Measurements from ENCODE around the gene GFOD1.

Gene GFOD1

DNA sequence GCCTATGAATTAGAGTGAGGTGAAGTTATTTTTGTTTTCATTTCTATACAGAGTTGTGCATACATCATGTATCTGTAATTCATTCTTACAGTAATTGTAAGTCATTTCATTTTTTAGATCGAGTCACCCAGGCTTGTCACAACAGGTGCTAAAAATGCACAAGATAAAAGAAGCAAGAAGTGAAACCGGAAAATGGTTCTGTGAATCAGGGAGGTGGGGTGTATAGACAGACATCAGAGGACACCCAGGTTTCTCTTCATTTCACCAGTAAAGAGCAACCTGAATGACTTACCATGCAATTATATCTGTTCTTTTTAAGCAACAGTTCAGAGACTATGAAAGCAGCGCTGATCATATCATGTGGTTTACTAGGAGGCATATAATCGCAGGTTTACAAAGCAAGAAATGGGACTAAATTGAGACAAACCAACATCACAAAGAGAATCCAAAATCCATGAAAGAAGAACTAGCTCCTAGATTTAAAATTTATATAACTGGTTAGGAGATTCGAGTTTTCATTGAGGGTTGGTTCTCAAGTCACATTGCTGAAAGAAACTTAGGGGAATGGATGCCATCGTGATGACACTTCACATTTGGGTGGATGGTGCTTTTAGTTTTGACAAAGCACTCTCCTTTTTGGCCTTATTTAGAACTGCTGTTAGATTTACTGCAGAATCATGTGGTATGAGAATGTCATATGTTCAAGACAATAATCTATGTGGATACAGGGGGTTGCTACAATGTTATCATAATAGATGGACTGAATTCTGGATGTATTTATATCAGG is 131.2 kb downstream of the GFOD1 start:
- peaks cover 62% of the 10 kb centered on the region for H3K4me1 Mint-ChIP-seq (ENCODE audit: low read depth)
- peaks cover 4% of the 10 kb centered on the region for H3K36me3 Mint-ChIP-seq (ENCODE audit: low read depth)
- no peaks in the 10 kb centered on the region for H3K9me3 Mint-ChIP-seq
- peak overlapping the region; percentile 95 for H3K27ac Mint-ChIP-seq
- DNase-seq (ENCODE audit: low spot score) = peak; percentile 60
- peak overlapping the region; percentile 79 for H3K4me3 Mint-ChIP-seq
- H3K27me3 Mint-ChIP-seq (ENCODE audit: low read depth) = peaks cover 3% of the 10 kb centered on the region

DNA sequence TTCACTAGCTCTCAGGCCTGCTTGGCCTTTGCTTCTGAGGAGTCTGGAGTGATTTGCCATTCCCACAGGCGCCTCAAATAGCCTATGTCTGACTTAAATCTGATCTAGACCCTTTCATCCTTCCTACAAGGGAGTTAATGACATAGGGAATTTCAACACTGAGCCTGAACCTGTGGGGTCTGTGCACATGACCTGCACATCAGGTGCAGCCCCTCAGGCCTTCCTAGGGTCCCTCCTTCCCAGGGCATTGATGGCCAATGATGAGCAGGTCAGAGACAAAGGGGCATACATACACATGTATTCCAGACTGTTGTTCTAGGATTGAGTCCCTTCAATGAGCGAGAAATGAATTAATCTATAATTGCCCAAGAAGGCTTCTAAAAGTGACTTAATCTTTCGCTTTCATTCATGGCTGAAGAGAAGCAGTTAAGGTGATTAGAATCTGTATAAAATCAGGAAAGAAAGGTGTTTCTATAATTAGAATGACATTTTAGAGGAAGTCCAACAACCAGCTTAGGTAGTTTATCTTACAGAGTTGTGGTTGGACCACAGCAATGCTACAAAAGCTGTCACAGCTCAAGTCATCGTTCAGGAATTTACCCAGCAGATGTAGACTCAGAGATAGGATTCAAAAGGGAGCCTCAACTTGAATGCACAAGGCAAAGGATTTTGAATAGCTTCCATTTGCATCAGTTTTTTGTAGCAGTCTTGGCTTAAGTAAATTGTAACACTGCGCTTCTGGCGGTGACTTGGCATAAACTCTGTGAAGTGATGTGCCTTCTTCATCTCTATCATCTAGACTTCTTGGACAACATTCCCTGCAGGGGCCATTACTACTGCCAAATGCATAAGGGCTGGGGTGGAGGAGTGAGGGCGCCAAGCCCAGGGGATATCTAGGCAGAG is 132.1 kb downstream of the GFOD1 start:
- Mint-ChIP-seq H3K4me3 (peak overlapping the region; percentile 79), H3K27me3 (ENCODE audit: low read depth) (peaks cover 3% of the 10 kb centered on the region), H3K9me3 (no peaks in the 10 kb centered on the region), H3K27ac (peak overlapping the region; percentile 95), H3K4me1 (ENCODE audit: low read depth) (peaks cover 55% of the 10 kb centered on the region), H3K36me3 (ENCODE audit: low read depth) (peaks cover 4% of the 10 kb centered on the region)
- DNase-seq (ENCODE audit: low spot score) = peak; percentile 57

DNA sequence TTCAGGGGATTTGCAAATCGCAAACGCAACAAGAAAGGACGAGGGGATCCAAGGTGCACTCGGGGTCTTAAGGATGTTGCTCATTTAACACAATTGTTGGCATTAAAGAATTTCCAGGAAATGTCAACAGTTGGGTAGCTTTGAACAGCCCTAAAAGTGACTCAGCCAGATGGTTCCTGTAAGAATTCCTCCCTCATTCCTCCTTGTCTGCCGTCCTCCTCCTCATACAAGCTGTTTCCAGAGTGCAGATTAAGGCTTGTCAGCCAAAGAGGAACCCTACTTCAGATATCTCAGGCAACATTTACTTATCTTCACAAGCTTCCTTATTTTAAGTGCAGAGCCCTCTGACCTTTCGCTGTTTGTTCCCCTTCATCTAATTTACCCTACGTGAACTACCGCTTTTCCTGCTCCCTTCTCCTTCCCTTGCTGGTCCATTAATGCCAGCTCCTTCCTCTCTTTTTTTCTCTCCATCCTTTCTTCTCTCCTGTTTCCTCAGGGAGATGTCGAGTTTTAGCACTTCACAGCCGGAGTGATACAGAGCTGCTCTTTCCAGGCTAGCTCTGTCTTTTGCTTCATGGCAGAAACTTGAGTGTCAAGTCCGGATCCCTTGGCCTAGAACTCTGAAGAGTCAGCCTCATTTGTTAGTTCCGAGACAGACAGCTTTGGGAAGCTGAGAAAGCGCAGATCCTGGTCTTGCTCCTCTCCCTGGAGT is 132.9 kb downstream of the GFOD1 start:
- H3K4me1 Mint-ChIP-seq (ENCODE audit: low read depth) = peaks cover 51% of the 10 kb centered on the region
- no peak for DNase-seq (ENCODE audit: low spot score)
- H3K4me3 Mint-ChIP-seq = peak overlapping the region; percentile 79
- peak overlapping the region; percentile 95 for H3K27ac Mint-ChIP-seq
- peaks cover 3% of the 10 kb centered on the region for H3K27me3 Mint-ChIP-seq (ENCODE audit: low read depth)
- H3K36me3 Mint-ChIP-seq (ENCODE audit: low read depth) = peaks cover 4% of the 10 kb centered on the region
- no peaks in the 10 kb centered on the region for H3K9me3 Mint-ChIP-seq

DNA sequence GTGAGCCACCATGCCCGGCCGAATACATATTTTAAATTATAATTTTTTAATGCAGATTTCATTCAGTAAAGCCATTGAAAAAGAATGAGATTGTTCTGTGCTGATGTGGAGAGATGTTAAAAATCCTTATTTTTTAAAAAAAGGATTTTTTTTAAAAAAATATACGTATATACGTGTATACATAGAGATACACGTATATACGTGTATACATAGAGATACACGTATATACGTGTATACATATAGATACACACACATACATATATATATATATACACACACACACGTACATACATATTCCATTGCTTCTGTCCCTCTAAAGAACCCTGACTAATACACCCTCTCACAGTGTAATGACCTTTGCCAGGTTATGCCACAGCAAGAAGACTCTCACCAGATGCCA is 135.2 kb downstream of the GFOD1 start:
- Mint-ChIP-seq H3K27ac (no peak overlapping the region), H3K4me3 (no peak overlapping the region), H3K9me3 (no peaks in the 10 kb centered on the region), H3K27me3 (ENCODE audit: low read depth) (peaks cover 3% of the 10 kb centered on the region), H3K36me3 (ENCODE audit: low read depth) (no peaks in the 10 kb centered on the region), H3K4me1 (ENCODE audit: low read depth) (peaks cover 41% of the 10 kb centered on the region)
- DNase-seq (ENCODE audit: low spot score) = no peak

DNA sequence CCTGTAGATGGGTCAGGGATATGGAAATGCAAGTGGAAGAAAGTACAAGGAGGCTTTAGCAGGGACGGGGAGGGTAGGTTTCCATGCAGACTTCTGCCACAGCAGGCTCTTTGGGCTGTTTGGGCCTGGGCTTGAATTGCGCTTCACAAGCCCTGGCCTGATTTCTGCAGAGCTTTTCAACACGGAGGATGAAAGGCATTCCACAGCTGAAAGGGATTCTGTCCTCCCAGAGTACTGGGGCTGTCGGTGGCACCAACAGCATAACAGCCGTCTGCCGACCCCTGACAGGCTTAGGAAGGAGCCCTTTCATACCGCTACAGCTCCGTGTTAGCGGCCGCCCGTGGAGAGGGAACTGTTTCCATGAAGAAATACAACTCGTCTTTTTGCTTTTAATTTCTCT is 136.1 kb downstream of the GFOD1 start:
- no peak overlapping the region for H3K4me3 Mint-ChIP-seq
- H3K4me1 Mint-ChIP-seq (ENCODE audit: low read depth) = peaks cover 32% of the 10 kb centered on the region
- H3K9me3 Mint-ChIP-seq = no peaks in the 10 kb centered on the region
- no peak for DNase-seq (ENCODE audit: low spot score)
- H3K36me3 Mint-ChIP-seq (ENCODE audit: low read depth) = no peaks in the 10 kb centered on the region
- H3K27me3 Mint-ChIP-seq (ENCODE audit: low read depth) = peaks cover 3% of the 10 kb centered on the region
- no peak overlapping the region for H3K27ac Mint-ChIP-seq

DNA sequence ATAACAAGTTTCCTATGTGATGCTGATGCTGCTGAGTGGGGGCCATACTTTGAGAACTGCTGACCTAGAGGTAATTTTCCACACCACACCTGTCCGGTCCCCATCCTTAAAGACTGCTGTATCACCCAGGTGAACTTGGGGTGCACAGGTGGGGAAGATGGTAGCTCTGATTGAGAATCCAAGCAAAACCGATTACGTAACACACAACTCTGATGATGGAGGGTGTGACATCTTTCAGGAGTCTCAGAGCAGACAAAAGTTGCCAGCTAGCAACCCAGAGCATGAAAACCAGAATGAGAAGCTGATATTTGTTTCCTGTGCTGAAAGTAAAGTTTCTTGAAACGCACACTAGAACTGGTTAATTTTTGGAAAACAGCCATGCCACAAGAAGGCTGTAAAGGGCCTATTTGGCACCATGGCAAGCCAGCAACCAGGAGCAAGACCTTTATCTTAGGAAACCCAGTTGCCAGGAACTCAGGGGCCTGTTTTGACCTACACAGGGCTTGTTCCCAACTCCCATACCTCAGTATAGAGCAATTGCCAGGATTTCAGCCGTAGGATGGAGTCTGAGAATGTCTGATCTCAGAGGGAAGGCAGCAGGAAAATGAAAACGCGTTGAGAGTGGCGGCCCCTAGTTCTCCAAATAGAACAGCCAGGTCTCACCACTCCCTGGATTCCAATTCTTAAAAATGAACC is 137.4 kb downstream of the GFOD1 start:
- DNase-seq (ENCODE audit: low spot score) = no peak
- Mint-ChIP-seq H3K36me3 (ENCODE audit: low read depth) (no peaks in the 10 kb centered on the region), H3K4me3 (no peak overlapping the region), H3K27me3 (ENCODE audit: low read depth) (peaks cover 3% of the 10 kb centered on the region), H3K27ac (no peak overlapping the region), H3K4me1 (ENCODE audit: low read depth) (peaks cover 23% of the 10 kb centered on the region), H3K9me3 (no peaks in the 10 kb centered on the region)

DNA sequence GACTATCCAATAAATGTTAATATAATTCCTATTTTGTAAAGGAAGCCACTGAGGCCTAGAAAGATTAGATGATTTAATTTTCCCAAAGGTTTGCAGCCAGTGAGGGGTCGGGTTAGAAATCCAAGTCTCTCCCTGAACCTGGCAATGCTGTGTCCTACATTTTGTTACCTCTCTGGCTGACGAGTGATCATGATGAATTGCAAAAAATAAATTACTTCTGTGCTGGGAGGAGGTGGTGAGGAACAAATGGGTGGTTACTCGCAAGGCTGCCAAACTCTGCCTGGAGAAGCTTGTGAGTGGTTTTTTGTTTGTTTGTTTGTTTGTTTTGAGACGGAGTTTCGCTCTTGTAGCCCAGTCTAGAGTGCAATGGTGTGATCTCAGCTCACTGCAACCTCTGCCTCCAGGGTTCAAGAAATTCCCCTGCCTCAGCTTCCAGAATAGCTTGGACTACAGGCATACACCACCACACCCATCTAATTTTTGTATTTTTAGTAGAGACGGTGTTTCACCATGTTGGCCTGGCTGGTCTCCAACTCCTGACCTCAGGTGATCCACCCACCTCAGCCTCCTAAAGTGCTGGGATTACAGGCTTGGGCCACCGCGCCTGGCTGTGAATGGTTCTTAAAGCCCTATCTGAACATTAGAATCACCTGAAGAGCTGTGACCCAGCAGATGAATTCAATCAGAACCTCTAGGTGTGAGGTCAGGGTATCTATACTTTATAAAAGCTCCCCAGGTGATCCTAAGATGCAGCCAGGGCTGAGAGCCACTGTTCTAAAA is 138.9 kb downstream of the GFOD1 start:
- H3K9me3 Mint-ChIP-seq = no peaks in the 10 kb centered on the region
- H3K27me3 Mint-ChIP-seq (ENCODE audit: low read depth) = peaks cover 1% of the 10 kb centered on the region
- H3K27ac Mint-ChIP-seq = no peak overlapping the region
- no peak overlapping the region for H3K4me3 Mint-ChIP-seq
- H3K4me1 Mint-ChIP-seq (ENCODE audit: low read depth) = peaks cover 11% of the 10 kb centered on the region
- DNase-seq (ENCODE audit: low spot score) = no peak
- no peaks in the 10 kb centered on the region for H3K36me3 Mint-ChIP-seq (ENCODE audit: low read depth)

DNA sequence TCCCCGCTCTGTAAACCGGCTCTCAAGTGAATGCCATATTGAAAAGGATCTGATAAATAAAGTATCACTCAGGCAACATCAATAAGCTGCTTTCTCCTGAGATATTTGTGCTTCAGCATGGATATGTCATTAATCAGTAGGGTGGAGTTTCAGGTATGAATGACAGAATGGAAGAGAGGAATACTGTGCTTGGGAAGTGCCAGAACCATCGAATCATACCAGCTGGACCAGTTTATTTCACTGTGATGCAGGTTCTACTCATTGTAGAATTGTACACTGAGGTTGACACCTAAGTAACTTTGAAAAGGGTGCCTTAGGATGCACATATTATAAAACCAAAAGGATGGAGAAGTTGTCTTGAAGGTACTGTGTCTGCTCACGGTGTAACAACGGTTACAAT is 141.2 kb downstream of the GFOD1 start:
- no peak for DNase-seq (ENCODE audit: low spot score)
- Mint-ChIP-seq H3K4me1 (ENCODE audit: low read depth) (peaks cover 4% of the 10 kb centered on the region), H3K9me3 (no peaks in the 10 kb centered on the region), H3K27me3 (ENCODE audit: low read depth) (no peaks in the 10 kb centered on the region), H3K27ac (no peak overlapping the region), H3K4me3 (no peak overlapping the region), H3K36me3 (ENCODE audit: low read depth) (no peaks in the 10 kb centered on the region)

DNA sequence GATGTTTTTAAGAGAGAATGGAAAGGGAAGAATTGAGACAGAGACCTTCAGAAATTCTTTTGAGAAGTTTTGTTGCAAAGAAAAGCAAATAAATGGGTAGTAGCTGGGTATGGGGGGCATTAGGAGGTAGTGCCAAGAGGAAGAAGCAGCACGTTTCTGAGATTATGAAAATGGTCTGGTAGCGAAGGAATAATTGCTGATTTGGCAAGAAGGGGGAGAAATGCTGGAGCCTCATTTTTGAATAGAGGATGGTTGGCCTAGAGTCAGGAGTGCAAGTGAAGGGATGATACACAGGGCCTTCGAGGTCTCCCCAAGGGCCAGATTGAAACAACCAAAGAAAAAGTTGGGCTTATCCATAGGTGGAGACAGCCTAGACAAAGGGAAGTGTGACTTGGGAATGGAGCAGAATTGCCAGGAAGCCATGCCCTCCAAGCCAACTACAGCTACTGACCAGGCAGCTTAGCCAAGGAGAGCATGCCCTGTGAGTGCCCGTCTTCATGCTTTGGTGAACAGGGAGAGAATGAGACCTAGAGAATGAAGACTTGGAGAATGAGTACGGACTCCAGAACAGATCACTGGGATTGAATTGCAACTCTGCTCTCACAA is 144.9 kb downstream of the GFOD1 start:
- H3K4me1 Mint-ChIP-seq (ENCODE audit: low read depth) = peaks cover 24% of the 10 kb centered on the region
- no peaks in the 10 kb centered on the region for H3K36me3 Mint-ChIP-seq (ENCODE audit: low read depth)
- H3K27me3 Mint-ChIP-seq (ENCODE audit: low read depth) = no peaks in the 10 kb centered on the region
- no peaks in the 10 kb centered on the region for H3K9me3 Mint-ChIP-seq
- H3K4me3 Mint-ChIP-seq = no peak overlapping the region
- H3K27ac Mint-ChIP-seq = no peak overlapping the region
- no peak for DNase-seq (ENCODE audit: low spot score)

DNA sequence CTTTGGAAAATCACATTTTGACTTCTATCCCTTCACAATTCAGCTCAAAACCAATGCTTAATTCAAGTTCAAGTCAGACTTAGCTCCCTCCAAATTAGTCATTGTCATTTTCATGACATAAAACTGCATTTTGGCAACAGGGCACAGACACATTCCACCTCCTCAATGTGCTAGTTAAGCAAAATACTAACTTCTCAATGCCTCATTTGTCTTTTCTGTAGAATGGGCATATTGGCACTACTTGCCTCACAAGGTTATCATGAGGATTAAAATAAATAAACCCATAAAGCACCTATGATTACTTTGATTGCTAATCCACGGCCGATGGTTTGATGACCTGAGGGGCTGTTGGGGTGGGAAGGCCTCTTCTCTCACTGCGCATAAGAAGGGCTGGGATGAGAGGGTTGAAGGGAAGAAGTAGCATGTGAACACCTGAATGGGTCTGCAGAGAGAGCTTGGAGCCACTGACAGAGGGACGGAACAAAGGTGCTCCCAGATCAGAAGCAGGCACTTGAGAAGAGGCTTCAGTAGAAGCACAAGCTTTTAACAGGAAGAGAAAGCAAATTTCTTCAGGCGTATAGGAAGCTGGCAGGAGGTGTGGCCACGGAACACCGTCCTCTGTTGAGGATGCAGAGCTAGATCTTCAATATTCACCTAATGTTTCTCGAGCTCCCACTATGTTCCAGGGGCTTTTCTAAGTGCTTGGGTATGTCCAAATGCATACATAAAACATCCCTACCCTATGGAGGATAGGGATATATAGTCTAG is 147.4 kb downstream of the GFOD1 start:
- no peak for DNase-seq (ENCODE audit: low spot score)
- Mint-ChIP-seq H3K4me3 (peak overlapping the region; percentile 38), H3K36me3 (ENCODE audit: low read depth) (no peaks in the 10 kb centered on the region), H3K27ac (peak overlapping the region; percentile 13), H3K27me3 (ENCODE audit: low read depth) (no peaks in the 10 kb centered on the region), H3K9me3 (no peaks in the 10 kb centered on the region), H3K4me1 (ENCODE audit: low read depth) (peaks cover 24% of the 10 kb centered on the region)

DNA sequence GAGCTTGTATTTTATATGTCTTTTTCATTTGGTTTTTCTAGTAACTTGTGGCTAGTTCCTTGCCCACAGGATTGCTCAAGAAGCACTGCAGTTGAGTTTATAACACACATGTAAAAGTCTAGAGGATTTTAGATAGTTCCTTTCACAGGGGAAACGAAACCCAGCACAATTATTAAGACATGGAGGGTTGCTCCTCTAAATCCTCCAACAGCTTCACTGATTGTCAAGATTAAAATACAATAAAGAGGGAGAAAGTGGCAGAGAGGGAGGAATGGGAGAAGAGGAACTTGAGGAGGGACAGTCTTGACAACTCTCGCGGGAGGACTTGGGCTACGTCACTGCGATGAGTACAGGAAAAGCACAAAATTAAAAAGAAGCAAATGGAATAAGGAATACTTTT is 149.4 kb downstream of the GFOD1 start:
- no peaks in the 10 kb centered on the region for H3K36me3 Mint-ChIP-seq (ENCODE audit: low read depth)
- H3K27me3 Mint-ChIP-seq (ENCODE audit: low read depth) = no peaks in the 10 kb centered on the region
- H3K9me3 Mint-ChIP-seq = no peaks in the 10 kb centered on the region
- H3K4me1 Mint-ChIP-seq (ENCODE audit: low read depth) = peaks cover 24% of the 10 kb centered on the region
- no peak overlapping the region for H3K27ac Mint-ChIP-seq
- no peak for DNase-seq (ENCODE audit: low spot score)
- H3K4me3 Mint-ChIP-seq = no peak overlapping the region

DNA sequence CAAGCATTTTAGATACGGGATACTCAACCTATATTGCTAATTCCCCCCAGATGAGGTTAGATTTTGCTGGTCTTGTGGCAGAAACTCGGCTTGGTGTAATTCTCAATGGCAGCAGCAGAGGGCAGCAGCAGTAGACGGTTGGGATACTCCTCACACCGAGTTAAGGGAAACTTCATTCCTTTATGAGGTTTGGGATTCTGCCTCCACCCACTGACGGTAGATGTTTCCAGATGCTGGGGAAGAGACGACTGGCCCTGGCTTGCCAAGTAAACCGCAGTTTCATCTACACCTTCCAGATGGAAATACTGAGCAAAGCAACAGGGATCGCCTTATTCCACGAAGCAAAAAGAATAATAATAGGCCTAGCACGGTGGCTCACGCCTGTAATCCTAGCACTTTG is 150.8 kb downstream of the GFOD1 start:
- Mint-ChIP-seq H3K4me1 (ENCODE audit: low read depth) (peaks cover 29% of the 10 kb centered on the region), H3K4me3 (no peak overlapping the region), H3K27me3 (ENCODE audit: low read depth) (no peaks in the 10 kb centered on the region), H3K36me3 (ENCODE audit: low read depth) (no peaks in the 10 kb centered on the region), H3K27ac (no peak overlapping the region), H3K9me3 (no peaks in the 10 kb centered on the region)
- DNase-seq (ENCODE audit: low spot score) = peak; percentile 55

Data from T-helper 2 cell treated with Interferon-gamma antibody and Interleukin-4, amounts not matched to agents 5 μg/mL and 100 μg/mL, for 36 hours (primary cell).